NCI-H2227 (cell line): ENCODE data around the gene SMARCD1.

Experiments
- DNase-seq: peaks from one replicate; lab custom pipeline; 2025; ENCODE audit not compliant: unreplicated experiment; lab: John Stamatoyannopoulos, UW

Gene SMARCD1

DNA sequence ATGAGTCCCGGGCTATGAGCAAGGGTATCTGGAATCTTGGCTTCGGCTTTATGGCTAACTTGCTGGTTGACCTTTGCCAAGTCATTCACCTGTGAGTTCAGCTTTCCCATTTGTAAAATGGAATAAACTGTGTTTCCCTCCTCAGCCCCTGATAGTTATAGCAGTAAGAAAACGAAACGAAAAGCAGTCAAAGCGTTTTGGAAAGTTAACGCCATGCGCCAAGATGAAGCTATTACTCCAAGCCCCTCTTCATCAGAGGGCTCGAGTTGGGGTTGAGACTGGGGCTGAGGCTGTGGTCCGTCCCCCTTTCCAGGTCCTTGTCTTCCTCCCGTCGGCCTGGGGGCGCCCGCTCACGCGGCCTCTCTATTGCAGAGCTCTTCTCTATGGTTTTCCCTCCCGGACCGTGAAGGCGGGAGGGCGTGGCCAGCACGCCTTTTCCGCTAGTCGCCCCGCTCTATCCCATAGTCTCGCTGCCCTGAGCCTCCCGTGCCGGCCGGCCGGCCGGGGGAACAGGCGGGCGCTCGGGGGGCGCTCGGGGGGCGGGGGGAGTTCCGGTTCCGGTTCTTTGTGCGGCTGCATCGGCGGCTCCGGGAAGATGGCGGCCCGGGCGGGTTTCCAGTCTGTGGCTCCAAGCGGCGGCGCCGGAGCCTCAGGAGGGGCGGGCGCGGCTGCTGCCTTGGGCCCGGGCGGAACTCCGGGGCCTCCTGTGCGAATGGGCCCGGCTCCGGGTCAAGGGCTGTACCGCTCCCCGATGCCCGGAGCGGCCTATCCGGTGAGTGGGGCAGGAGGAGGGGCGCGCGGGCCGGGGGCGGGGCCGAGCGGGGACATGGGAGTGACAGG, at the start of gene SMARCD1:
Gene SMARCD1 (plus strand): TSS at position 568 of the 840 bp plus-strand sequence. CDS start 28 bp downstream, at position 596.
- DNase-seq: peak; percentile 96

DNA sequence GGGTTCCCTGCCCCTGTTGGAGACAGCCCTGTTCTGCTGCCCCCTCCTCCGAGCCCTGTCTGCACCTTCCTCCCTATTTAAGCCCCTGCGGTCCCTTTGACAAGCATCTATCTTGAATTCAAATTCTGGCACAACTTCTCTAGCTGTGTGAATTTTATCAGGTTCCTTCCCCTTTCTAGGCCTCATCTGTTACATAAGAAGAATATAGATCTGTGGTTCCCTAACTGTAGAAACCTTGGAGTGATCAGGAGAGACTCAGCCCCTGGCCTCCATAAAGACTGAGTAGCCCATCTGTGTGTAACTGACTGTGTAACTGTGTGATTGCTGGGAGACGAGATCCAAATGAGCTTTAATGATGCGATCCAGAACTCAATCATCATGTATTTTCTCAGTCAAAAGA, 46.8 kb upstream of the SMARCD1 start:
- no peak for DNase-seq

DNA sequence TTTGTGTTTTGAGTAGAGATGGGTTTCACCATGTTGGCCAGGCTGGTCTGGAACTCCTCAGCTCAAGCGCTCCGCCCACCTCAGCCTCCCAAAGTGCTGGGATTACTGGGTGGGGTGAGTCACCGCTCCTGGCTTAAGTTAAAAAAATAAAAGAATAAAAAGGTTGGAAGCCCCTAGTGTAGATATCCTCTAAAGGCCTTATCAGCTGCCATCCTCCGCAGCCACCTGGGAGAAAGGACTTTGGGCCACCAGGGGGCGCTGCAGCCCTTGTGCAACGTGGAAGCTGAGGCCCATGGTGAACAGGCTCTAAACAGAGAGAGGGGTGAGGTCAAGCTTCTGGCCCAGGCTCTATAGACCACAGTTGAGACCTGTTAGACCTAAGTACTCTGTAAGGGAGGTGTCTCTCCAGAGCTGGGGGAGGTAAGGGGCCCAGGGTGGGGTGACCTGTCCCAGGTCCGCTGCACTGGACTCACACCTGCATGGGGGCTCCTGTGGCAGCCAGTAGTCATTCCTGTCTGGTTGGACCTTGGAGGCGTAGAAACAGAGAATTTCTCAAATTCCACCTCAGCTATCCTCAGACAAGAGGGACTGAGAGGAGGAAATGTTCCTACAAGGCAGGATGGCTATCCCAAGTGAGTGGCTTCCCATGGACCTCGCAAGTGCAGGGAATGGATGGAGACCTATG, 45.8 kb upstream of the SMARCD1 start:
- peak; percentile 84 for DNase-seq

DNA sequence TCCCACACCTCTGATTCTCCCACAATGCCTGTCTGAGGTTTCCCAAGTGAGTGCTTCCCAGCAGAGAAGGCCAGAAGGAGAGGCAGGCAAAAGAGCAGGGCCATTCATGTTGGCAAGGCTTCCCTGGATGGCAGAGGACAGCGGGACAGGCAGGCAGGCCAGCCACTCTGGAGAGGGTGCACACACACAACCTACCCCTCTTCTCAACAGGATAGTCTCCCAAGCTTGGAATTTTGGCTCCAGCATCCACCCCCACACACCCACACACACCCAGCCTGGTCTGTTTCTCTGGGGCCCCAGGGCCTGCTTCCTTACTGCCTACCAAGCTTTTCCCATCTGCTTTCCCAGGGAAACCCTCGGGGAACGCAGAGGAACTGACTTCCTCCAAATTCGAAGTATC, 44.5 kb upstream of the SMARCD1 start:
- no peak for DNase-seq

DNA sequence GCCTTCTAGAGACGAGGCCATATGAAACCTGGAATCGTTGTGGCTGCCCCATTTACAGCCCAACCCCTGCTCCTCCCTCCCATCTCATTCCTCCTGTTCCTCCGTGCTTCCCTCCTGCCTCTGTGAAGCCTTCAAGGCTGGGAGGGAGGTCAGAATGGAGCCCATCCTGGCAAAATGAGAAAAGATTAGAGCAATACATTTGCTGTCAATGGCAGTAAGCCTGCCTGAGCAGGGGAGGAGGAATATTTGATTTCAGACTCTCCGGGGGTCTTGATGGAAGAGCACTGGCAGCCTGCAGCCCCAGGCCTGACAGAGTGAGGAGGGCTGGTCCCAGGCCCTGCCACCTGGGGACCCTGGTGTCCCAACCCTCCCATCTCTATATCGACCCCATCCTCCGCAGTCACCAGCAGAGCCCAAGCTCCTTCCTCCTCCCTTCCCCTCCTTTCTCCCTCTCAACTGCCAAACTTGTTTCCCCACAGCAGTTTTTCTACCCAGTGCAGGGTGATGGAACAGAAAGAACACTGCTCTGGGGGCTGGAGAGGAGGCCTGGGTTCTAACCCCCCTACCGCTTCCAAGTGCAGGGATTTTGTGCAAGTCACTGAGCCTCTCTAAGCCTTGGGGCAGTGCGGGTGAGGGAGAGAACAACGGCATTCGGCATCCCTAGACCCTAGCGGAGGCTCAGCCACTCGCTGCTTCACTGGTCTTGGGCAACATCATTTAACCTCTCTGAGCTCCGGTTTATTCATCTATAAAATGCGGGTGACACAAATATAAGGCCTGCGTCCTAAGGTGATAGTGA, 43.9 kb upstream of the SMARCD1 start:
- DNase-seq: no peak

DNA sequence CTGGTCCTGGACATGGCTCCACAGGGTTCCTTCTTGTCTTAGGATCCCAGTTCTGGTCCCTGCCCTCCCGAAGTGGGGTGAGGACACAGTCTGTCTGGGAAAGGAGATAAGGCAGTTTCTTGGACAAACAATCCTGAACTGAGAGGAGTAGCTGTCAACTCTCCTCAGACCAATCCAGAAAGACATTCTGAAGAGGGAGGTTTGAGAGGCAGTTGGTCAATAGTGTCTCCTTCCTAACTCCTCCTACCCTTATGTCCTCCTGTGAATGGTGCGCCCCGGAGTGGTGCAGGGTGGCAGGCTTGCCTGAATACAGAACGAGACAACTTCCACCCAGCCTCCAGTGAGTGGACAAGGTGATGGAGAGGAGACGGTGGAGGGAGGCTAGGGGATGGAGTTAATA, 43.2 kb upstream of the SMARCD1 start:
- no peak for DNase-seq

DNA sequence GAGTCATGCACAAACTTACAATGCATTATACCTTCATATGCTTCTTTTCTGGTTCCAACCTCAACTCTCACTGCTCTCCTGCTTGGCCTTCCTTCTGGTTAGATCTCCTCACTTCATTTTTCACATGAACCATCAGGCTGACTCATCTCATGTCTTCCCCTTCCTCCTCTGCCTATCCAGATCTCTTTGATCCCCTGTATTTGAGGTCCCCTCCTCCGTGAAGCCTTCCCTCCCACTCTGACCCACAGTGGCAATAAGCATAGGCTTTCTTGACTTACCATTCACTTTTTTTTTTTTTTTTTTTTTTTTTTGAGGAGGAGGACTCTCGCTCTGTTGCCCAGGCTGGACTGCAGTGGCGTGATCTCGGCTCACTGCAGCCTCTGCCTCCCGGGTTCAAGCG, 42.4 kb upstream of the SMARCD1 start:
- DNase-seq: no peak

DNA sequence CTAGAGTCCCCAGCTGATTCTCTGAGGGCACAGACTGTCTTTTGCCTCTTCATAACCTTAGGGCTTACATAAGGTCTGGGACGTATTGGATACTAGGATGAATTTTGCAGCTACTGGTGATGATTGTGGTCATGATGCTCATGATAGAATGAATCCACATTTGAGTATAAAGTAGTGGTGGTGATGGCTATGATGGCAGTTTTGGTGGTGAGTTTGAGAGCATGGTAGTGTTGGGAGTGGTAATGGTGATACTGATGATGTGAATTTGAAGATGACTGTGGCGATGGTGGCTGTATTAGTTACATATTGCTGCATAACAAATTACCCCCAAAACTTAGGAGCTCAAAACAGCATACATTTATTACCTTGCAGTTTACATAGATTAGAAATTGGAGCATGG, 41.8 kb upstream of the SMARCD1 start:
- DNase-seq: no peak

DNA sequence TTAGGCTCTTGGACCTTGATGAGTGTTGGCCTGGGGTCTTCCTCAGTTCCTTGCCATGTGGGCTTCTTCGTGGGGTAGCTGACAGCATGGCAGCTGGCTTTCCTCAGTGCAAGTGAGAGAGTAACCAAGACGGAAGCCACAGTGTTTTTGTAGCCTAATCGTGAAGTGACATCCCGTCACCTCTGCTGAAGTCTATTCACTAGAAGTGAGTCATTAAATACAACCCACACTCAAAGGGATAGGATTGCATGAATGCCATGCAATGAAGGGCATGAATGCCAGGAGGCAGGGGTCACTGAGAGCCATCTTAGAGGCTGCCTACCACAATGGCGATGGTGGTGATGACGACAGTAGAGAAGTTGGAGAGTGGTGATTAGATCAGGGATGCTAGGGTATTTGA, 41.3 kb upstream of the SMARCD1 start:
- DNase-seq: no peak

DNA sequence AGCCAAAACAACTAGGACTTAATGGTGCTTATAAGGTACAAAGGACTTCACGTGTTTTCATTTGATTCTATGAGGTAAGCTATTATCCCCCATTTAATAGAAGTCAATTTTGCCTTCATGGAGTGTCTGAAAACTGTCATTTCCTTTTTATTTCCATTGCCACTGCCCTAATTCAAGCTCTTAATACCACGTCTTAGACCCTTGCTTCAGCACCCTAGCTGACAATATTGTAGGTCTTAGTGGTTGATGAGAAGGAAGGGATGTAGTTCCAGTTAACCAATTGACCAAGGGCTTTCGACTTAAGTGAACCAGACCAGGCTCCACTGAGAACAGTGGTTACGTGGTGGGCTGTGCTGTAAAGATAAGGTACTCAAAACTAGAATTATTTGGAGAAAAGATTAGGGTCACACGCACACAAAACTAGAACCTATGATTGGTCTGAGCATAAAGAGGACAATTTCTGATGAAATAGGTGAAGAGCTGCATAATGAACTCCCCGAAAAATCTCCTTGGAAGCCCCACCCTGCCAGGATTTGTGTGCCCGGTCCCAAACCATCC, 37.4 kb upstream of the SMARCD1 start:
- DNase-seq: no peak

DNA sequence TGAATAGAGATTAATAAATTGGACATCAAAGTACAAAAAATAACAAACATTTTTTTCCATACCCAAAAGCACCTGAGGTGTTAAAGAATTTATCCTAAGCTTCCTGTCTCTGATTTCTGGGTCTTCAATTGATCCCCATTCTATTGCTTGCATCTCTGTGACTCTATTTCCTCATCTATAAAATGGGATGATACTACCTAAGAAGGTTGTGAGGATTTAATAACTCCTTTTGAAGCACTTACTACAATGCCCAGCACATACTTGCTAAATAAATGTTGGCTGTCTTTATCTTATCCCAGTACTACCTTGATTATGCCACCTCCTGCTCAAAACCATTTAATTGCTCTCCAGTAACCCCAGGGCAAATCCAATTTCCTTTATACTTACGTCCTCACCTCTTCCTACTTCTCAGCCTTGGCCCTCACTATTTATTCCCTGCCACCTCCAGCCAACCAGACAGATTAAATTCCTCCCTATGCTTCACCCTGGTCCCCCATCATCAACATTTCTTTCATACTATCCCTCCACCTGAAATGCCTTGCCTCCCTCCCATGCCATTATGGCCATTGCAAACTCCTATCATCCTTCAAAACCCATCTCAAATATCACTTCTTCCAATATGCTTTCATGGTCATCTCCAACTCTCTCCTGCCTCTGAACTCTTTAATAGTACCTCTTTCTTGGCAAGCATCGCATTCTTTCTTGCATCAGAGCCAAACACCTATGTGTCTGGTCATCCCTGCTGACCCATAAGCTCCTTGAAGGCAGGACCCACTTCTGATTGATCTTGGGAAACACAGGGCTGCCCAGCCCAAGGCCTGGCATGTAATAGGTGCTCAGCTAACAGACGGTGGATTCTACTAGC, 35.7 kb upstream of the SMARCD1 start:
- DNase-seq: no peak

DNA sequence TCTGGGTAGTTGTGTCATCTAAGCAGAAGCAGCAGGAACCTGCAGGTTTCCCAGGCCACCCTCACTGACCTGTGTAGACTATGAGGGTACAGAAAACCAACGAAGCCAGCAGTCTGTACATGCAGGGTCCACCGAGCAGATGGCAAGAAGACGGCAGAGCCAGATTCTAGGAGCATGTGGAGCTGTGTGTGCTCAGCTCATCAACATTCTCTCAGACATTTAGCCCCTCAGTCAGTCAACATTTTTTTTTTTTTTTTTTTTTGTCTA, 35.1 kb upstream of the SMARCD1 start:
- DNase-seq: no peak

DNA sequence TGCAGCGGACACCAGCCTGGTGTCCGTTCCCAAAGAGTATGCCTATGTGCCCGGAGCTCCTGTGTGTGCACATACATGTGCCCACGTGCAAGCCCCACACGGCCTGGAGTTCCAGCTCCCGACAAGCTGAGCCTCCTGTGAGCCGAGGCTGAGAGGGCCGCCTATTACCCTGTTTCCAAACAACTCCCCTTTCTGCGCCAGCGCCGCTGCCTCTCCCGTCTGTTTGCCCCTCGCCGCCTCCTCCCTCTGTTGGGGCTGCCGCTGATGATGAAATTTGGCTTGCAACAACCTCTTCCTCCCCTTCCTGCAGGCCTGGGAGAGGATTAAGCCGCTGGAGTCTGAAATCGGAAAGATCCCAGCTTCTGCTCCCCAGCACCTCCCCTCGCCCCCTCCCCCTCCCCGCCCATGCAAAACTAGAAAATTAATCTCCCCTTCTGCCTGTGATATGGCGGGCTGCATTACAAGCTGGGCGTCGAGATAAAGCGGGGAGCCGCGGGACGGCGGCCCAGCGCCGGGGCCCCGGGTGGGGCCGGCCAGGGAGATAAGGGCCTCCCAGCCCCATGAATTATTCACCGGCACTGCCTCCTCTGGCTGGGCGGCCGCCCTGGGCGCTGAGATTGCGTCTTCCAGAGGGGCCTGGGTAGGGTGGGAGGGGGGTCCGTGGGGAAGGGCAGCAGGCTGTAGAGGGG, 34.6 kb upstream of the SMARCD1 start:
- peak; percentile 17 for DNase-seq

DNA sequence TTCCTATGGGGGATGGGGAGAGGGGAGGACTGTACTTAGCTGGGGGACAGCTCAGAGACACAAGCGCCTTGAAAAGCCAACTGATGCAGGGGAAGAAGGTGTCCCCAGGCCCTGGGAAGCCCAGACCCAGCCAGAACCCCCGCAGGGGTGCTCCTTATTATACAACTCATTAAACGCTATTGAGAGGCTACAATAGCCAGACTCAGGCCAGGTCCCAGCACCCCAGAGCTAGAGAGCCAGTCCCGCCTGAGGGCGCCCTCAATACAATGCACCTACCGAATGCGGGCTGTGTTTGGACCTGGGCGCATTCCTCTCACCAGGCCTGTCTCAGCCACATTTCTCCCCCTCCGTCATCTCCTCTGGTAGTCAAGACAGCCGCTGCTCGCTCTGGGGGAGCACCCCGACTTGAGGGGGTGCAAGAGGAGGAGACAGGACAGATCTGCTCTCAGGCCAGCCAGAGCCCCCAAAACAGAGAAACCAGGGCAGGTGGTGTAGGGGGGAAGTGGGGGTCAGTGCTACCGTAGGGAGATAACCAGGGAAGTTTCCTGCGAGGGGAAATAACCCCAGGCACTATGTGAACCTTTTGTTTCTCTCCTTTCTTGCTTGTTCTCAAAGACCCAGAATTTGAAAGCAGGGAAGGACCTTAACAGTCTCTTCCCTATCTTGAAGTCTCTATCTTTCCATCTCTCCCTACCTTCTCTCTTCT, 33.9 kb upstream of the SMARCD1 start:
- DNase-seq: no peak

DNA sequence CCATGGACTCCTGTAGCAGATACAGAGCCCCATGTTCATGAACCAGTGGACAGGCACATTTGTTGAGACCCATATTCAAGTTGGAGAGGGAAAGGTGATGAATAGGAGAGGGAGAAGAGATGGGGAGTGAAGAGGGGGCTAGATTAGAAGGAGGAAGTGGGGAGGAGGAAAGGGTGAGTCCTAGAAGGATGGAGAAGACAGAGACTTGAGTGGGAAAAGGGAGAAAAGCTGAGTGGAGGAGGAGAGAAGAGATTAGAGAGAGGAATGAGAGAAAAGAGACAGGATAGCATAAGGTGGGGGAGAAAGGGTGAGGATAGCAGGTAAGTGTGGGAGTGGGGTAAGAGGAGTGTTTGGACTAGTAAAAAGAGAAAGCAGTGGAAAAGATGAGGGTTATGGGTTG, 32.6 kb upstream of the SMARCD1 start:
- DNase-seq: no peak

DNA sequence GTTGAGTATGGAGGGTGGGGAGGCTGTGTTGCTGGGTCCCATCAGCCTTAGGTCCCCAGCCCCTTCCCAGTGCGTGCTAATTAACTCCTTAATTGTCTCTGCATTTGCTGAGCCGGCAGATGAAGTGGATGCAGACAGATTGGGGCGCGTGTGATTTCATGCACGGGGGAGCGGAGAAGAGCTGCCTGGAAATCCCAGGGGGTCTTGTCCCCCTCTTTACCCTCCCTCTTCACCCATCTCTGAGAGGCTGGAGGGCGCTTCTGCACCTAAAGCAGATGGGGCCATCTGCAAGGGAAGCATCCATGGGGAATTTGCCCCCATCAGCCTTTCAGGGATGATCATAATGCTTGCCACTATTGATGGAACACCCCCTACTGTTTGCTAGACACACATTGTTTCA, 32.2 kb upstream of the SMARCD1 start:
- no peak for DNase-seq

DNA sequence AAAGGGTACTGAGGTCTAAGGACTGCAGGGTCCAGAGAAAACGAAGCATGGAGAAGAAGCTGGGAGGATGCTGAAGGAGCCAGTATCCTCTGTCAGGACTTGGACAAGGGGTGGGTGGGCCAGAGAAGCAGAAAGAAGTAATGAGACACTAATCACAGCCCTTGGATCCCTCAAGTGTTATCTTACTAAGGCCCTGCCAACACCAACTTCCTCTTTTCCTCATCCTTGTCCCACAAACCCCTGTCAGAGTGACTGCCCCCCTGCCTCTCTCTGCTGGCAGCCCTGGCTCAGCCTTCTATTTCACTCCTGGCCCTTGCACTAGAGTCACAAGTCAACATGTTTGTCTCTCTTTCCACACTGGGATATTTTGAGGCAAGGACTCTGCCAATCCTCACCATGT, 31.6 kb upstream of the SMARCD1 start:
- DNase-seq: no peak

DNA sequence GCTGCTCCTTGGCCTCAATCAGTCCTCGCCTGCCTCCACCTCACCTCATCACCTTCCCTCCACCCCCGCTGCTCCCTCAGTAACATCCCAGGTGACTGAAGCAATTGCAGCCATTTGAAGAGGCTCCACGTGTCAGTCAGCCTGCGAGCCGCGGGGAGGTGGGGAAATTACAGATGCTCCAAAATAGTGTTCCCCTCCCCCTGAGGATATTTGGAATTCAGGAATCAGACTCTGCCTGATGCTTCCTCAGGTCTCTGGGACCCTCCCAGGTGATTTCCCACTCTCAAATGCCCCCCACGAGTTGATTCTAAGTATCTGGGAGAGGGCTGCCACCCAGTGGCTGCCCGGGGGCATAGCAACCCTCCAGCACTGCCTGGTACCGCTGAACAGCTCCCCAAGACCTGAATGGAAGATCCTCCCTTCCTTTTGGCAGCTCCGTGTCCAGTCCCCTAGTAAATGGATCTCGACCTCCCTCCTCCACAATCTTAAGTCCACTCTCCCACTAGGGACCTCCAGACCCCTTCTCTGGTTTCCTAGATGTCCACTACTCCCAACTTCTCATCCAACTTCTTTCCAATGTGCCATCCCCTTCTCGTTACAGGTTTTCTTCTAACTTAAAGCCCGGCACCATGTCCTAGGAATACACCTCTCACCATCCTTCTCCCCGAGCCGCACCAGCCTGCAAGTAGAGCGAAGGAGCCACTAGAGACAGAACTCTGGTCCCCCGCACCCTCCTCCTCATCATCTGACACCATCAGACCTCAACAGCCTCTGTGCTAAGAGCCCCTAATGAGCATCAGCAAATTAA, 29.1 kb upstream of the SMARCD1 start:
- DNase-seq: peak; percentile 44

DNA sequence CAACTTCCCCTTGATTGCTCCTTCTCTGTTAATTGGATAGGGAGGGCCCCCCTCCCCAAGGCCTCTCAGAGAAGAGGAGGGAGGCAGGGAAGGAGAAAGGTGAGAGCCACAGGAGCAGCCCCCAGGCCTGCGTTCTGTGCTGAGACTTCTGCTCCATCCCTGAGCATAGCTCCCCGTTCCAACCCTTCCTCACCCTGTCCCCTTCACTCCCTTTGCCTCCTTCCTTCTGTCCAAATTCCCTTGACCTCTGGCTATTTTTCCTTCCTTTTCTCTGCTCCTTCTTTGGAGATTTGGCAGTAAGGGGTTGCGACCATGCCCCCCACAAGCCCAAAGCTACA, 28.5 kb upstream of the SMARCD1 start:
- no peak for DNase-seq
